HG02938 (cell line): ENCODE data around the gene HELB.

Experiments
- ATAC-seq: cut with Tn5 transposase; IDR thresholded peaks from one replicate; pipeline ENCODE4 v1.9.1; 2021; ENCODE audit warnings: mild to moderate bottlenecking, moderate library complexity; ENCODE audit not compliant: unreplicated experiment

Gene HELB

GRCh38 chr12:66359300-66359699, 57.0 kb downstream of the HELB start:
- ATAC-seq: no peak

- ATAC-seq: no peak
Measured at GRCh38 chr12:66361703-66362102, 59.4 kb downstream of the HELB start.

GRCh38 chr12:66365718-66366490, 63.6 kb downstream of the HELB start:
- ATAC-seq: no peak

GRCh38 chr12:66367015-66367667, 64.8 kb downstream of the HELB start:
- no peak for ATAC-seq

DNA sequence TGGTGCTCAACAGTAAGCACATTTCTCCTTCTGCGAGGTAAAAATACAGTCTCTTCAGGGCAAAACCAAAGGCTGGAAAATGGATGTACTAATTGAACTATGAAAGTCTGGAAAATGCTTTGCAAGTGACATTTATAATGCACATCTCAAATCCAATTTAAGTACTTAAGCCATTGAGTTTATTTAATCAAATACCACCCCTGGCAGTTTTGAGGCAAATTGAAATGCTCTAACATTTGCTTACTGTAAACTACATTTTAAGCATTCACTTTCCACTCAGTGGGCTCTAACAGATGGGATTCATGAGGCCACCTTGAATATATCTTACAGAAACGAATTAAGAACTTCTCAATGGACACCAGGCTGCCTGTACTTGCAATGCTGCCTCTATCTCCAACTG, 69.7 kb downstream of the HELB start:
- no peak for ATAC-seq

- no peak for ATAC-seq
Measured at GRCh38 chr12:66375560-66375959, 73.3 kb downstream of the HELB start.

GRCh38 chr12:66379616-66380015, 77.3 kb downstream of the HELB start:
- ATAC-seq: no peak

GRCh38 chr12:66380769-66381535, 78.7 kb downstream of the HELB start:
- no peak for ATAC-seq

GRCh38 chr12:66387117-66387516, 84.8 kb downstream of the HELB start:
- no peak for ATAC-seq
